Measurements from ENCODE around the gene PHF21A.
A peak's percentile ranks its signal among the peaks of the same experiment; 100 is the strongest.

PHF21A gene

DNA sequence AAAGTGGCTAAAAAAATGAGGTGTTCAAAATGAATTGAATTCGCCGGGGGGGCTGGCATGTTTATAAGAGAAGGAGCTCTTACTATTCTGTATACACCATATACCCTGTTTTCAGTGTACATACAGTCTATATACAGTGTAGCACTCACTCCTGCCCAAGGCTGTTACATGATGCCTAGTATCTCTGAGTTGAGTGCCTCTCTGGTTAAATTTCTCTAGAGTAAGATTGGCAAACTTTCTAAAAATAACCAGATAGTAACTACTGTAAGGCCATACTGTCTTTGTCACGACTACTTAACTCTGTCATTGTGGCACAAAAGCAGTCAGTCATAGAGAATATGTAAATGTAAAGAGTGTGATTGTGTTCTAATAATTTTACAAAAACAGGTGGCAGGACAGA lies 58.1 kb downstream of the PHF21A start:
- TF ChIP-seq POLR2AphosphoS5 (IDR thresholded peaks at IDR 0.05; ENCODE audit: borderline replicate concordance, low read depth, low read length) (no peak), FOXP2 (optimal IDR thresholded peaks at IDR 0.05; ENCODE audit: control extremely low read depth, extremely low read length, insufficient read depth) (no peak)
- no peak for DNase-seq (ENCODE audit: low read depth, low spot score)
- Histone ChIP-seq H3K36me3 (ENCODE audit: insufficient read depth, low read length) (peaks cover 15% of the 10 kb centered on the region), H3K27ac (no peak overlapping the region), H3K9ac (ENCODE audit: insufficient read length) (no peak overlapping the region), H3K9me3 (ENCODE audit: low read depth, low read length) (no peaks in the 10 kb centered on the region), H3K4me3 (no peak overlapping the region)

DNA sequence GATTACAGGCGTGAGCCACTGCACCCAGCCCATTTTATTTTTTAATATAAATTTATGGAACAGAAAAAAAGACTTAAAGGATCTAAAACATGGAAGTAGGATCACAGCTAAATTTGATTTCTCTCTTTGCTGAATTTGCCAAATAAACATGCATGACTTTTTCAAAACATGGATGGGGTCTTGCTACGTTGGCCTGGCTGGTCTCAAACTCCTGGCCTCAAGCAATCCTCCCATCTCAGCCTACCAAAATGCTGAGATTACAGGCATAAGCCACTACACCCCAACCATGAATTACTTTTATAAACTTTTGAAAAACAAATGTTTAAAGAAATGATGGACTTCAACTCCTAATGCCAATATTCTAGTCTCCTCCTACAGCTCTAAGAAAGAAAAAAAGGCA lies 61.2 kb downstream of the PHF21A start:
- H3K9me3 ChIP-seq (ENCODE audit: low read depth, low read length): no peaks in the 10 kb centered on the region

DNA sequence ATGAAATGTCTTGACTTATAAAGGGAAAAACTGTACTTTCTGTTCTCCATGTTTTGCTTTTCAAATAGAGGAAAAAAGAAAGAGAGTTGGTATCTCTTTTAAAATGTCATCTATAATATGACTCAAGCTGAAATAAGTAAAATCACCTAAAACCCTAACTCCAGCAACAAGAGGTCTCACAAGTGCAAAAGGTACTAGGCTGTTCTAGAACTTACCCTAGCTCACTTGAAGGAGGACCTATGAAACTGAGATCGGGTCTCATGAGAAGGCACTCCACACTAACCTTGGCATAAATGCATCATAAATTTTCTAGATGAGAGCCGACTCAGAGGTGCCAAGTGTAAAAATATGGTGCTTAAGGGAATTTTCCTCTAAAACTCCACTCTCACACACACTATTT lies 63.8 kb downstream of the PHF21A start:
- no peak for TF ChIP-seq FOXP2 (optimal IDR thresholded peaks at IDR 0.05; ENCODE audit: control extremely low read depth, extremely low read length, insufficient read depth)
- TF ChIP-seq POLR2AphosphoS5 (IDR thresholded peaks at IDR 0.05; ENCODE audit: borderline replicate concordance, low read depth, low read length): no peak
- TF ChIP-seq EZH2 (IDR thresholded peaks at IDR 0.05): no peak
- no peaks in the 10 kb centered on the region for H3K9me3 ChIP-seq (ENCODE audit: low read depth, low read length)
- DNase-seq (ENCODE audit: low read depth, low spot score): no peak
- H3K4me3 ChIP-seq: no peak overlapping the region
- no peak overlapping the region; the same call in 1 of the 2 replicates for H3K27ac ChIP-seq
- peaks cover 4% of the 10 kb centered on the region; the same call in 1 of the 2 replicates for H3K36me3 ChIP-seq (ENCODE audit: insufficient read depth, low read length)
- H3K9ac ChIP-seq (ENCODE audit: insufficient read length): no peak overlapping the region

More for the DNA sequence above, 61.2 kb downstream of the PHF21A start:
- no peak overlapping the region for H3K27ac ChIP-seq
- H3K4me3 ChIP-seq: no peak overlapping the region
- H3K36me3 ChIP-seq (ENCODE audit: insufficient read depth, low read length): peaks cover 3% of the 10 kb centered on the region; the same call in 1 of the 2 replicates
- no peak for DNase-seq (ENCODE audit: low read depth, low spot score)
- no peak overlapping the region for H3K9ac ChIP-seq (ENCODE audit: insufficient read length)
- TF ChIP-seq FOXP2 (optimal IDR thresholded peaks at IDR 0.05; ENCODE audit: control extremely low read depth, extremely low read length, insufficient read depth) (no peak), POLR2AphosphoS5 (IDR thresholded peaks at IDR 0.05; ENCODE audit: borderline replicate concordance, low read depth, low read length) (no peak), EZH2 (IDR thresholded peaks at IDR 0.05) (no peak)

DNA sequence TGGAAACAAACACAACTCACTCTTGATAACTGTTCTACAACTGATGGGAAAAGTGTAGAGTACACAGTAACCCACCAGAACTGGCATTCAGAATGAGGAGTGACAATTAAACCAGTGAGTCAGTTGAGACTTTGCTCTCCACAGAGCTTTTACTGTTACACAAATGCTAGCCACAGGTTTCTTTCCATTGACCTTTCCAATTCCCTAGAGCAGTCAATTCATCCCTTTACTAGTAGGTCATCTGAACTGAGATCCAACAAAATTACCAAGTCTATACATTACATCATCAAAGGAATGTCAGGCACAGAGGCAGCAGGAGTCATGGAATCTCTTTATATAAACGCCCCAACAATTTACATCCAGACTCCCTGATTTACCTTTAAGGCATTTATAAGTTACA lies 65.9 kb downstream of the PHF21A start:
- Histone ChIP-seq H3K27ac (no peak overlapping the region), H3K9ac (ENCODE audit: insufficient read length) (no peak overlapping the region), H3K9me3 (ENCODE audit: low read depth, low read length) (no peaks in the 10 kb centered on the region), H3K4me3 (no peak overlapping the region), H3K36me3 (ENCODE audit: insufficient read depth, low read length) (peaks cover 4% of the 10 kb centered on the region; the same call in 1 of the 2 replicates)
- no peak for DNase-seq (ENCODE audit: low read depth, low spot score)
- TF ChIP-seq FOXP2 (optimal IDR thresholded peaks at IDR 0.05; ENCODE audit: control extremely low read depth, extremely low read length, insufficient read depth) (no peak), EZH2 (IDR thresholded peaks at IDR 0.05) (no peak), POLR2AphosphoS5 (IDR thresholded peaks at IDR 0.05; ENCODE audit: borderline replicate concordance, low read depth, low read length) (no peak)

DNA sequence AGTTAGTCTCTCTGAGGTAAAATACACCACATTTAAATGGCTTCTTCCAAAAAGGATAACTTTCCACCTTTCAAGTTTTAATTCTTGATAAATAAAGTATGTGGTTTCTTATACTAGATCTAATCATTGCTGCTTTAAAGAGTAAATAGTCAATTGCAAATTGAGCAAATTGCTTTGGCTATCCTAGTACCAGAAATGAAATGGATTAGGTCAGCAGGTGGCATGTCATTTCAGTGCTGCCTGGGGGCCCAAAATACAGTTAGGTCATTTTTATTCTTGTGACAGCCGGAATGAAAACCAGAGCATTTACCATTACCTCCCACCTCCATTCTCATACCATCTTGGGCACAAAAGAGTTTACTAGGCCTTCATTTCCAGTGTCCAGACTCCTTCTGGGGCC lies 70.2 kb downstream of the PHF21A start:
- H3K36me3 ChIP-seq (ENCODE audit: insufficient read depth, low read length): peaks cover 17% of the 10 kb centered on the region
- H3K4me3 ChIP-seq: peak overlapping the region; percentile 71
- no peak overlapping the region for H3K9ac ChIP-seq (ENCODE audit: insufficient read length)
- no peak for DNase-seq (ENCODE audit: low read depth, low spot score)
- H3K9me3 ChIP-seq (ENCODE audit: low read depth, low read length): no peaks in the 10 kb centered on the region
- TF ChIP-seq FOXP2 (optimal IDR thresholded peaks at IDR 0.05; ENCODE audit: control extremely low read depth, extremely low read length, insufficient read depth) (no peak), POLR2AphosphoS5 (IDR thresholded peaks at IDR 0.05; ENCODE audit: borderline replicate concordance, low read depth, low read length) (no peak), EZH2 (IDR thresholded peaks at IDR 0.05) (no peak)
- H3K27ac ChIP-seq: peak overlapping the region; percentile 96

DNA sequence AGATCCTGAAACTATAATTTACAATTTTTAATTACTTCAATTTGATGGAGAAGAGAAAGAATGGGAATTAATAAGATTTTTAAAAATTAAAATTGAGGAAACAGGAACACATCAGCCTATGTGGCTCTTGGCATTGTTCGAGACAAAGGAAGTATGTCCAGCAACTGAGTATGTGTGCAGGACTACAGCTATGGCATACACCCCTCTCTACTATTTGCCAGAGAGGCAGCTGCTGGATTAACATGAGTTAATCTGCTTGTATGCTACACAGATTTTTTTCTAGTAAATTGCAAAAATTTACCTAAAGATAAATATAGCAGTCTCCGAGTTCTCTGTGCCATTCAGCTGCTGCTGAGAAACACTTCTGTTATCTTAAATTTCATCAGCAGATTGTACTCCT lies 70.6 kb downstream of the PHF21A start:
- TF ChIP-seq POLR2AphosphoS5 (IDR thresholded peaks at IDR 0.05; ENCODE audit: borderline replicate concordance, low read depth, low read length) (no peak), EZH2 (IDR thresholded peaks at IDR 0.05) (no peak), FOXP2 (optimal IDR thresholded peaks at IDR 0.05; ENCODE audit: control extremely low read depth, extremely low read length, insufficient read depth) (no peak)
- DNase-seq (ENCODE audit: low read depth, low spot score): no peak

DNA sequence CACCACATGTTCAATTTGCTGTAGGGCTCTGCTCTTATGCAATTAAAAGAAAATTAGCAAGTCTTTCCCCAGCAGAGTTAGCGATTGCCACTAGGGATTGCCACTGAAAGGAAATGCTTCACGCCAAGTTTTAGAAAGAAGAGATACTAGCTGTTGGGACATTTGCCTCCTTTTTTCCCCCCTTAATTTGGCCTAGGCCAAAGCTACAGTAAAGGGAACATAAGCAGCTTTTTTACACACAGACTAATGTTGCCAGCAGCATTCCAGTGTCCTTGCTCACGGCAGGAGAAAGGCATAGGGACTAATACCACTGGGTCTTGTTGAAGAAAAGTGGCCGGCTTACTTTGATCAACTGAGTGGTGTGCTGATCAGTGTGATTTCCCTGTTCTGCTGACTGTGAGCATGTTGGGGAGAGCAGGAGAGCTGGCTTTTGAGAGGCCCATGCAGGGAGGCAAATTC lies 71.2 kb downstream of the PHF21A start:
- Histone ChIP-seq H3K36me3 (ENCODE audit: insufficient read depth, low read length) (peaks cover 19% of the 10 kb centered on the region), H3K9ac (ENCODE audit: insufficient read length) (peak overlapping the region; percentile 61), H3K9me3 (ENCODE audit: low read depth, low read length) (no peaks in the 10 kb centered on the region), H3K27ac (peak overlapping the region; percentile 96), H3K4me3 (peak overlapping the region; percentile 71)
- peak; percentile 20 for DNase-seq (ENCODE audit: low read depth, low spot score)
- TF ChIP-seq EZH2 (IDR thresholded peaks at IDR 0.05) (no peak), POLR2AphosphoS5 (IDR thresholded peaks at IDR 0.05; ENCODE audit: borderline replicate concordance, low read depth, low read length) (no peak), FOXP2 (optimal IDR thresholded peaks at IDR 0.05; ENCODE audit: control extremely low read depth, extremely low read length, insufficient read depth) (no peak)

More for the DNA sequence above, 70.6 kb downstream of the PHF21A start:
- H3K36me3 ChIP-seq (ENCODE audit: insufficient read depth, low read length): peaks cover 17% of the 10 kb centered on the region
- H3K27ac ChIP-seq: peak overlapping the region; percentile 96
- peak overlapping the region; percentile 71 for H3K4me3 ChIP-seq
- peak overlapping the region; percentile 61 for H3K9ac ChIP-seq (ENCODE audit: insufficient read length)
- no peaks in the 10 kb centered on the region for H3K9me3 ChIP-seq (ENCODE audit: low read depth, low read length)

DNA sequence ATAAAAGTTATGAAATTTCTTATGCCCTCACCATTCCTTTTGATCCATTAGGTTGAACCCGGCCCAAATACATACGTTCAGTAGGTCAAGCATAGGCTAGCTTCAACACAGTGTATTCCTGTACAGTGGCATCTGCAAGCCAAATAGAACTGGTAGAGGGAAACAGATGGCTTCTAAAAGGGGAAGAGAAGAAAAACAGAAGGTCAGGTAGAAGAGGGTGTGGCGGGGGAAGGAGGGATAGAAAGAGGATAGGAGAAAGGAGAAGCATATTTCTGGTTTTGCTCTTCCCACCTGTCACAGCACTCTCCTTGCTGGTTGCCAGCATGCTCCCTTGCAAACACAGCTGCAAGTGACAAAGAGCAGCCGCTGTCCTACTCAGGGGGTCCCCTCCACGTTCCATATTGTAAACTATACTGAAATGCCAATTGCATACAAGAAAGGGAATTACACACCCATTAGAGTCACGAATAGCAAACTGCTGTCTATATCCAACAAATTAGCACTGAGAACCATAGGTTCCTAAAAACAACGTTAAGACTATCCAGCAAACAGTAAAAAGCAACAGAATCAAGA lies 71.8 kb downstream of the PHF21A start:
- H3K36me3 ChIP-seq (ENCODE audit: insufficient read depth, low read length): peaks cover 20% of the 10 kb centered on the region
- H3K27ac ChIP-seq: peak overlapping the region; percentile 96
- DNase-seq (ENCODE audit: low read depth, low spot score): no peak
- no peaks in the 10 kb centered on the region for H3K9me3 ChIP-seq (ENCODE audit: low read depth, low read length)
- TF ChIP-seq EZH2 (IDR thresholded peaks at IDR 0.05) (no peak), FOXP2 (optimal IDR thresholded peaks at IDR 0.05; ENCODE audit: control extremely low read depth, extremely low read length, insufficient read depth) (no peak), POLR2AphosphoS5 (IDR thresholded peaks at IDR 0.05; ENCODE audit: borderline replicate concordance, low read depth, low read length) (no peak)
- peak overlapping the region; percentile 61 for H3K9ac ChIP-seq (ENCODE audit: insufficient read length)
- H3K4me3 ChIP-seq: peak overlapping the region; percentile 71

DNA sequence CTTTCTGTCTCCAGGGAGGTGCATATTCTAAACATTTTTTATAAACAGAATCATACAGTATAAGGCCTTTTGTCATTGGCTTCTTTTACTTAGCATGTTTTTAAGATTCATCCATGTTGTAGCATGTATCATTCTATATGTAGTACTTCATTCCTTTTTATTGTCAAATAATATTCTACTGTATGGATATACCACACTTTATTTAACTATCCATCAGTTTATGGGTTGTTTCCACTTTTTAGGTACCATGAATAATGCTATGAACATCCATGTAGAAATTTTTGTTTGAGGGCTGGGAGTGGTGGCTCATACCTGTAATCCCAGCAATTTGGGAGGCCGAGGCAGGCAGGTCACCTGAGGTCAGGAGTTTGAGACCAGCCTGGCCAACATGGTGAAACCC lies 73.1 kb downstream of the PHF21A start:
- no peak overlapping the region for H3K4me3 ChIP-seq
- no peak overlapping the region for H3K27ac ChIP-seq
- H3K9me3 ChIP-seq (ENCODE audit: low read depth, low read length): no peaks in the 10 kb centered on the region
- TF ChIP-seq EZH2 (IDR thresholded peaks at IDR 0.05) (no peak), POLR2AphosphoS5 (IDR thresholded peaks at IDR 0.05; ENCODE audit: borderline replicate concordance, low read depth, low read length) (no peak), FOXP2 (optimal IDR thresholded peaks at IDR 0.05; ENCODE audit: control extremely low read depth, extremely low read length, insufficient read depth) (no peak)
- no peak for DNase-seq (ENCODE audit: low read depth, low spot score)
- peaks cover 17% of the 10 kb centered on the region for H3K36me3 ChIP-seq (ENCODE audit: insufficient read depth, low read length)
- H3K9ac ChIP-seq (ENCODE audit: insufficient read length): no peak overlapping the region
